ENCODE measurements around the gene PITPNC1. TPM values are rescaled to one million over a fixed set of nuclear protein-coding genes. Genes with fewer than 3 reads are reported as not detected.

The PITPNC1 gene
- total RNA-seq, 4 donors from 2014 or later, result 8.0 to 20.4 (median 9.6) TPM

DNA sequence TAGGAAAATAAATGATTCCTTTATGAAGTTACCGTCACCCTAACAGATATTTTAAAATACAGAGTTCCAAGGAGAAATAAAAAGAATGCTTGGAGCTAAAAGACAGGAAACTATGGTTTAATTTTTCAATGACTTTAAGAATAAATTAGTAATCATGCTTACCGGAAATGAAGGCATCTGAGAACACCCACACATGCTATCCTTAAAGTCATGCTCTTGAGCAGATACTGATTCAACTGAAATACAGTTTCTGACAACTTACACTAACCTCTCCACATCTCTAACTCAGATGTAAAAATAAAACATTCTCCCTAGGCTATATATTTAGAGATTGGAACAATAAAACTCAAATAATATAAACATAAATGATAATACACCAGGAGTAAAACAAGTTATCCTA is 18.5 kb upstream of the PITPNC1 start:
- H3K4me1 ChIP-seq, result peaks cover 0 to 55% (median 15%) of the 10 kb centered on the region in 4 donors

GRCh38 chr17:67359960-67360791 is 16.9 kb upstream of the PITPNC1 start:
- TF ChIP-seq EP300 (IDR thresholded peaks at IDR 0.05), result no peak
- H3K4me3 ChIP-seq, result no peak overlapping the region
- DNase-seq (ENCODE audit: low spot score in 2 of 2), result no peak
- WGBS, 2 donors, result 63 to 65% methylated on average over 8 of the region's 8 CpGs
- no peaks in the 10 kb centered on the region for H3K9me3 ChIP-seq
- H3K27ac ChIP-seq, result peak overlapping the region in 1 of 4 donors; percentile 5
- H3K27me3 ChIP-seq, result no peaks in the 10 kb centered on the region
- peaks cover 0 to 71% (median 27%) of the 10 kb centered on the region in 4 donors for H3K4me1 ChIP-seq
- H3K36me3 ChIP-seq, result peaks cover 0 to 24% (median 4%) of the 10 kb centered on the region in 3 donors

More for the DNA sequence above, 18.5 kb upstream of the PITPNC1 start:
- Histone ChIP-seq H3K4me3 (no peak overlapping the region), H3K27ac (no peak overlapping the region), H3K36me3 (peaks cover 0 to 38% (median 12%) of the 10 kb centered on the region in 3 donors), H3K27me3 (no peaks in the 10 kb centered on the region), H3K9me3 (no peaks in the 10 kb centered on the region)
- WGBS, 2 donors, result 37 to 53% methylated on average over 2 of the region's 2 CpGs
- DNase-seq (ENCODE audit: low spot score in 2 of 2), result no peak
- TF ChIP-seq POLR2A (IDR thresholded peaks at IDR 0.05), result no peak
- TF ChIP-seq, protein P1, sequence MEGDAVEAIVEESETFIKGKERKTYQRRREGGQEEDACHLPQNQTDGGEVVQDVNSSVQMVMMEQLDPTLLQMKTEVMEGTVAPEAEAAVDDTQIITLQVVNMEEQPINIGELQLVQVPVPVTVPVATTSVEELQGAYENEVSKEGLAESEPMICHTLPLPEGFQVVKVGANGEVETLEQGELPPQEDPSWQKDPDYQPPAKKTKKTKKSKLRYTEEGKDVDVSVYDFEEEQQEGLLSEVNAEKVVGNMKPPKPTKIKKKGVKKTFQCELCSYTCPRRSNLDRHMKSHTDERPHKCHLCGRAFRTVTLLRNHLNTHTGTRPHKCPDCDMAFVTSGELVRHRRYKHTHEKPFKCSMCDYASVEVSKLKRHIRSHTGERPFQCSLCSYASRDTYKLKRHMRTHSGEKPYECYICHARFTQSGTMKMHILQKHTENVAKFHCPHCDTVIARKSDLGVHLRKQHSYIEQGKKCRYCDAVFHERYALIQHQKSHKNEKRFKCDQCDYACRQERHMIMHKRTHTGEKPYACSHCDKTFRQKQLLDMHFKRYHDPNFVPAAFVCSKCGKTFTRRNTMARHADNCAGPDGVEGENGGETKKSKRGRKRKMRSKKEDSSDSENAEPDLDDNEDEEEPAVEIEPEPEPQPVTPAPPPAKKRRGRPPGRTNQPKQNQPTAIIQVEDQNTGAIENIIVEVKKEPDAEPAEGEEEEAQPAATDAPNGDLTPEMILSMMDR (IDR thresholded peaks at IDR 0.05), result no peak
- no peak for TF ChIP-seq EP300 (IDR thresholded peaks at IDR 0.05)

- H3K4me1 ChIP-seq, result peaks cover 0 to 75% (median 30%) of the 10 kb centered on the region in 4 donors
- DNase-seq (ENCODE audit: low spot score in 2 of 2), result no peak
- TF ChIP-seq, protein P1 (IDR thresholded peaks at IDR 0.05), result no peak
- TF ChIP-seq POLR2A (IDR thresholded peaks at IDR 0.05) (no peak), EP300 (IDR thresholded peaks at IDR 0.05) (no peak)
- peaks cover 0 to 21% (median 0%) of the 10 kb centered on the region in 3 donors for H3K36me3 ChIP-seq
- peak overlapping the region in 1 of 4 donors; percentile 5 for H3K27ac ChIP-seq
- WGBS, 2 donors, result 89 to 100% methylated on average over 1 of the region's 1 CpG
- H3K9me3 ChIP-seq, result no peaks in the 10 kb centered on the region
- no peak overlapping the region for H3K4me3 ChIP-seq
- no peaks in the 10 kb centered on the region for H3K27me3 ChIP-seq
Observed at GRCh38 chr17:67360880-67361279, 16.2 kb upstream of the PITPNC1 start.

DNA sequence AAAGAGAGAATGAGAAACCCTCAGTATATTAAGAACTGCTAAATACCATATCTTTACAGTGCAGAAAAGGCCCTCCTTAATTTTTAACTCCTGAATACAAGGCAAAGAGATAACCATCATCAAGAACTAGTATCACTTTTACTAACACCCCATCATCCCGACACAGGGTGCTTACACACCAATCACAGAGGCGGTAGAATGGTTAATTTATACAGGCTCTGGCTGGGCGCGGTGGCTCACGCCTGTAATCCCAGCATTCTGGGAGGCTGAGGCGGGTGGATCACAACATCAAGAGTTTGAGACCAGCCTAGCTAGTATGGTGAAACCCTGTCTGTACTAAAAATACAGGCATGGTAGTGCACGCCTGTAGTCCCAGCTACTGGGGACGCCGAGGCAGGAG is 14.9 kb upstream of the PITPNC1 start:
- TF ChIP-seq, protein P1 (IDR thresholded peaks at IDR 0.05), result no peak
- TF ChIP-seq EP300 (IDR thresholded peaks at IDR 0.05), result no peak
- no peak for TF ChIP-seq POLR2A (IDR thresholded peaks at IDR 0.05)
- H3K4me3 ChIP-seq, result no peak overlapping the region
- no peaks in the 10 kb centered on the region for H3K9me3 ChIP-seq
- no peak overlapping the region for H3K27ac ChIP-seq
- peaks cover 0 to 81% (median 30%) of the 10 kb centered on the region in 4 donors for H3K4me1 ChIP-seq
- WGBS, 2 donors, result 95 to 97% methylated on average over 9 of the region's 9 CpGs
- H3K27me3 ChIP-seq, result no peaks in the 10 kb centered on the region
- DNase-seq (ENCODE audit: low spot score in 2 of 2), result no peak
- peaks cover 0 to 11% (median 0%) of the 10 kb centered on the region in 3 donors for H3K36me3 ChIP-seq

- Histone ChIP-seq H3K4me3 (peak overlapping the region; percentile 80 to 94 (median 84)), H3K27ac (peak overlapping the region in 3 of 4 donors; percentile 90 to 94 (median 92)), H3K4me1 (peaks cover 0 to 65% (median 24%) of the 10 kb centered on the region in 4 donors), H3K36me3 (peaks cover 0 to 3% (median 0%) of the 10 kb centered on the region in 3 donors), H3K9me3 (no peaks in the 10 kb centered on the region), H3K27me3 (no peaks in the 10 kb centered on the region)
- WGBS, 2 donors, result 71 to 72% methylated on average over 26 of the region's 26 CpGs
- no peak for TF ChIP-seq EP300 (IDR thresholded peaks at IDR 0.05)
- TF ChIP-seq, protein P1 (IDR thresholded peaks at IDR 0.05), result no peak
- TF ChIP-seq POLR2A (IDR thresholded peaks at IDR 0.05), result no peak
- no peak for DNase-seq (ENCODE audit: low spot score in 2 of 2)
Observed at GRCh38 chr17:67364847-67365737, 12.0 kb upstream of the PITPNC1 start.

Data from tibial nerve (tissue), 4 donors.